Immature natural killer cell (primary cell): Measurements from ENCODE around the gene CRTC2. TPM values are rescaled to one million over a fixed set of nuclear protein-coding genes. Genes with fewer than 3 reads are reported as not detected.
"Not testable (repeated sequence)": the region's sequence is repeated elsewhere in the genome, so short reads cannot be mapped to it uniquely, and the experiment has no call there.

Experiments
- DNase-seq, 3 donors: peaks; one replicate each; pipeline ENCODE4 v3.0.0; 2022; ENCODE audit warnings: mixed read lengths in 1 of 3
- H3K27ac Mint-ChIP-seq, 6 donors: one replicate each; pipeline ENCODE4 v1.8.0; 2020; ENCODE audit warnings: mixed read lengths in 6 of 6, mild to moderate bottlenecking in 5 of 6, inconsistent platforms in 4 of 6, moderate library complexity in 3 of 6
- H3K27me3 Mint-ChIP-seq, 3 donors: one replicate each; pipeline ENCODE4 v1.8.0; 2020 to 2021; ENCODE audit warnings: low read depth in 3 of 3, mild to moderate bottlenecking in 3 of 3, mixed read lengths in 3 of 3, moderate library complexity in 3 of 3, inconsistent platforms in 1 of 3
- H3K36me3 Mint-ChIP-seq, 3 donors: one replicate each; pipeline ENCODE4 v1.8.0; 2020; ENCODE audit warnings: mixed read lengths in 3 of 3, inconsistent platforms in 2 of 3, mild to moderate bottlenecking in 2 of 3
- H3K4me1 Mint-ChIP-seq, 2 donors: one replicate each; pipeline ENCODE4 v1.8.0; 2020; ENCODE audit warnings: inconsistent platforms in 2 of 2, mild to moderate bottlenecking in 2 of 2, mixed read lengths in 2 of 2, moderate library complexity in 1 of 2
- H3K4me3 Mint-ChIP-seq, 5 donors: one replicate each; pipeline ENCODE4 v1.8.0; 2020; ENCODE audit warnings: mild to moderate bottlenecking in 5 of 5, mixed read lengths in 5 of 5, inconsistent platforms in 3 of 5, moderate library complexity in 3 of 5
- H3K9me3 Mint-ChIP-seq, 6 donors: one replicate each; pipeline ENCODE4 v1.8.0; 2020; ENCODE audit warnings: mild to moderate bottlenecking in 6 of 6, mixed read lengths in 6 of 6, inconsistent platforms in 4 of 6, moderate library complexity in 3 of 6
- polyA plus RNA-seq, 3 donors: library from polyadenylated mRNA; unstranded; fragments of 300-500 nt; fragmentation: Illumina TruSeq; gene quantifications; one replicate each; pipeline ENCODE4 v1.2.3, GENCODE V29; 2021

The CRTC2 gene
- polyA plus RNA-seq, 3 donors from 2014 or later = 13.0 to 31.2 (median 19.3) TPM

GRCh38 chr1:153905908-153906307 lies 52.5 kb downstream of the CRTC2 start:
- H3K27ac Mint-ChIP-seq = peak overlapping the region in 2 of 6 donors; percentile 20 to 28
- H3K4me1 Mint-ChIP-seq = peaks cover 31 to 46% of the 10 kb centered on the region in 2 donors
- not testable (repeated sequence) for DNase-seq, H3K9me3 Mint-ChIP-seq, H3K27me3 Mint-ChIP-seq, H3K4me3 Mint-ChIP-seq
- H3K36me3 Mint-ChIP-seq = peaks cover 4 to 13% (median 4%) of the 10 kb centered on the region in 3 donors

- Mint-ChIP-seq H3K27me3 (no peaks in the 10 kb centered on the region), H3K36me3 (peaks cover 4 to 17% (median 7%) of the 10 kb centered on the region in 3 donors), H3K4me3 (no peak overlapping the region), H3K9me3 (no peaks in the 10 kb centered on the region), H3K4me1 (peaks cover 29 to 49% of the 10 kb centered on the region in 2 donors), H3K27ac (peak overlapping the region in 1 of 6 donors; percentile 46)
- DNase-seq = no peak
These were observed 54.5 kb downstream of the CRTC2 start for GRCh38 chr1:153903841-153904455.

- peak overlapping the region in 3 of 6 donors; percentile 30 to 81 (median 41) for H3K27ac Mint-ChIP-seq
These were observed 58.9 kb downstream of the CRTC2 start for GRCh38 chr1:153899509-153899908.

More at GRCh38 chr1:153899509-153899908, 58.9 kb downstream of the CRTC2 start:
- peaks cover 12 to 51% of the 10 kb centered on the region in 2 donors for H3K4me1 Mint-ChIP-seq
- peaks cover 0 to 7% (median 7%) of the 10 kb centered on the region in 3 donors for H3K36me3 Mint-ChIP-seq
- H3K4me3 Mint-ChIP-seq = no peak overlapping the region
- no peak for DNase-seq
- no peaks in the 10 kb centered on the region for H3K9me3 Mint-ChIP-seq
- no peaks in the 10 kb centered on the region for H3K27me3 Mint-ChIP-seq

Other genes with a start within 250 kb of the CRTC2 start
- 10 to 100 TPM in 1 of 3 donors, 1 to 10 TPM in 2; 7.5 to 14.5 (median 7.9) TPM for gene INTS3, start 230.6 kb downstream of the CRTC2 start, polyA plus RNA-seq
- gene SLC27A3, start 183.2 kb downstream of the CRTC2 start, polyA plus RNA-seq = 10 to 100 TPM; 38.3 to 89.0 (median 54.3) TPM
- gene GATAD2B, start 35.6 kb downstream of the CRTC2 start, polyA plus RNA-seq = 1 to 10 TPM; 1.3 to 5.5 (median 2.1) TPM
- gene DENND4B, start 11.9 kb downstream of the CRTC2 start, polyA plus RNA-seq = 10 to 100 TPM in 2 of 3 donors, 1 to 10 TPM in 1; 9.9 to 37.1 (median 11.5) TPM
- 10 to 100 TPM; 52.3 to 84.8 (median 54.6) TPM for gene SLC39A1, start 4.9 kb upstream of the CRTC2 start, polyA plus RNA-seq
- 10 to 100 TPM; 10.0 to 17.6 (median 15.2) TPM for gene CREB3L4, start 9.3 kb upstream of the CRTC2 start, polyA plus RNA-seq
- 100 to 1,000 TPM; 365 to 460 (median 440) TPM for gene JTB, start 19.1 kb upstream of the CRTC2 start, polyA plus RNA-seq
- gene RAB13, start 27.7 kb upstream of the CRTC2 start, polyA plus RNA-seq = not detected
- gene RPS27, start 32.1 kb upstream of the CRTC2 start, polyA plus RNA-seq = over 10,000 TPM in 1 of 3 donors, 1,000 to 10,000 TPM in 2; 7,421 to 15,806 (median 9,939) TPM
- under 1 TPM in 1 of 3 donors, not detected in 2; 0.13 TPM for gene NUP210L, start 196.5 kb upstream of the CRTC2 start, polyA plus RNA-seq
- gene TPM3, start 233.5 kb upstream of the CRTC2 start, polyA plus RNA-seq = 1,000 to 10,000 TPM; 1,142 to 1,239 (median 1,223) TPM
- not detected for gene CFAP141, start 247.7 kb upstream of the CRTC2 start, polyA plus RNA-seq